Stomach (tissue), 4 donors: ENCODE data around the gene EBNA1BP2.

Source experiments
- CTCF ChIP-seq, 7 experiments: fragments of 450-650 bp in 4 of 7; fragments of 200-600 bp in 3 of 7; sonication (generic) in 3 of 7; IDR thresholded peaks; one replicate each; pipeline ENCODE4 v1.5.1; 2016 to 2019; ENCODE audit warnings: antibody characterized with exemption in 7 of 7, control low read depth in 2 of 7, mild to moderate bottlenecking in 1 of 7
- EP300 ChIP-seq: sonication (generic); formaldehyde crosslinking; IDR thresholded peaks from one replicate; pipeline ENCODE4 v1.6.1; 2017; ENCODE audit warnings: antibody characterized with exemption
- POLR2A ChIP-seq, 4 donors: fragments of 450-650 bp; IDR thresholded peaks; one replicate each; pipeline ENCODE4 v1.6.1; 2016; ENCODE audit warnings: antibody characterized with exemption in 4 of 4, control low read depth in 2 of 4, mild to moderate bottlenecking in 1 of 4, moderate library complexity in 1 of 4
- POLR2AphosphoS5 ChIP-seq, 3 donors: sonication (generic); formaldehyde crosslinking; IDR thresholded peaks; one replicate each; pipeline ENCODE4 v1.6.1; 2016; ENCODE audit warnings: antibody characterized with exemption in 3 of 3

- no peak for TF ChIP-seq CTCF (IDR thresholded peaks at IDR 0.05)
- no peak for TF ChIP-seq POLR2A (IDR thresholded peaks at IDR 0.05)
- no peak for TF ChIP-seq POLR2AphosphoS5 (IDR thresholded peaks at IDR 0.05)
- TF ChIP-seq EP300 = no peak
Observed at GRCh38 chr1:43129426-43129825, 42.7 kb downstream of the EBNA1BP2 start.
